Panc1 (cell line): ENCODE measurements around the gene MRPS35. TPM values are rescaled to one million over a fixed set of nuclear protein-coding genes. Genes with fewer than 3 reads are reported as not detected.

Experiments
- ATAC-seq: fragments of 200-7000 bp; cut with Tn5 transposase; 2 replicates; pipeline ENCODE4 v1.9.1; 2020; ENCODE audit warnings: mild to moderate bottlenecking, moderate library complexity
- Bru-seq: library from RNA; stranded (reverse); fragments of 400-500 nt; gene quantifications from one replicate; lab custom pipeline; 2021; lab: Mats Ljungman, UMichigan
- BruChase-seq, 2 experiments: library from RNA; stranded (reverse); fragments of 400-500 nt; gene quantifications; one replicate each; lab custom pipeline; 2021; lab: Mats Ljungman, UMichigan
- BruUV-seq: library from RNA; stranded (reverse); fragments of 400-500 nt; replicated peaks from 2 replicates; lab custom pipeline; 2021; lab: Mats Ljungman, UMichigan
- CTCF ChIA-PET: fragments of 300-600 bp; sonication (Branson Sonifier 250); formaldehyde crosslinking; loops from one replicate; lab custom pipeline; 2022; ENCODE audit warnings: antibody characterized with exemption; lab: Charles Lee
- POLR2A ChIA-PET: fragments of 300-600 bp; sonication (Branson Sonifier 250); formaldehyde crosslinking; loops from one replicate; lab custom pipeline; 2022; ENCODE audit warnings: antibody characterized with exemption; lab: Charles Lee
- DNase-seq: peaks from one replicate; pipeline ENCODE4 v3.0.0-alpha.2; 2010; ENCODE audit warnings: low read depth, low spot score
- H3K27ac ChIP-seq: 2 replicates; pipeline ENCODE4 v1.5.1; 2011; ENCODE audit warnings: mild to moderate bottlenecking, low read length, inconsistent platforms
- H3K27me3 ChIP-seq: fragments of 200-500 bp; sonication (Bioruptor generic); 2 replicates; pipeline ENCODE4 v1.6.0; 2014; ENCODE audit warnings: low read length, inconsistent platforms; ENCODE audit not compliant: control insufficient read depth, insufficient read depth
- H3K36me3 ChIP-seq: fragments of 200-500 bp; sonication (Bioruptor generic); 2 replicates; pipeline ENCODE4 v1.5.1; 2014; ENCODE audit warnings: inconsistent platforms, mild to moderate bottlenecking, low read length, moderate library complexity; ENCODE audit not compliant: control insufficient read depth, insufficient read depth
- H3K4me1 ChIP-seq: 2 replicates; pipeline ENCODE4 v1.5.1; 2011; ENCODE audit warnings: inconsistent platforms, mild to moderate bottlenecking, low read length, moderate library complexity; ENCODE audit not compliant: control insufficient read depth, insufficient read depth
- H3K4me3 ChIP-seq, 2 experiments: 2 replicates each; pipeline ENCODE4 v1.5.1; 2011 to 2012; ENCODE audit warnings: low read depth in 2 of 2, low read length in 2 of 2, mild to moderate bottlenecking in 2 of 2, inconsistent platforms in 1 of 2, moderate library complexity in 1 of 2
- H3K9me3 ChIP-seq: fragments of 200-500 bp; sonication (Bioruptor generic); 2 replicates; pipeline ENCODE4 v1.5.1; 2014; ENCODE audit warnings: low read depth, mild to moderate bottlenecking, inconsistent platforms, low read length, moderate library complexity; ENCODE audit not compliant: control insufficient read depth, insufficient read depth
- CTCF ChIP-seq: fragments of 450-650 bp; IDR thresholded peaks from 2 replicates; pipeline ENCODE4 v1.5.1; 2017; ENCODE audit warnings: mild to moderate bottlenecking
- POLR2AphosphoS5 ChIP-seq: IDR thresholded peaks from 2 replicates; pipeline ENCODE4 v1.6.1; 2012; ENCODE audit warnings: mild to moderate bottlenecking, low read depth, low read length, moderate library complexity
- SIN3A ChIP-seq: IDR thresholded peaks from 2 replicates; pipeline ENCODE4 v1.6.1; 2012; ENCODE audit warnings: low read depth, mild to moderate bottlenecking, low read length, moderate library complexity, borderline replicate concordance; ENCODE audit not compliant: insufficient read depth
- TCF7L2 ChIP-seq: IDR thresholded peaks from 2 replicates; pipeline ENCODE4 v1.6.1; 2011; ENCODE audit warnings: mild to moderate bottlenecking, low read depth, low read length, inconsistent platforms
- in situ Hi-C: cut with HindIII; loops from 2 replicates; pipeline ENCODE4 v1.10.0; 2016; ENCODE audit warnings: low sequenced_read_pairs, low pct_unique_long_range_greater_than_20kb
- intact Hi-C: fragments of 100-400 bp; cut with micrococcal nuclease; formaldehyde crosslinking; loops from one replicate; pipeline ENCODE4 v1.10.0; 2022; ENCODE audit not compliant: unreplicated experiment
- long read RNA-seq: library from polyadenylated mRNA; unstranded; transcript quantifications from one replicate; pipeline ENCODE4 v2.0.0, GENCODE V29; 2021; ENCODE audit not compliant: unreplicated experiment
- polyA plus RNA-seq: library from polyadenylated mRNA; unstranded; fragments of >200 nt; gene quantifications from one replicate; pipeline ENCODE4 v1.2.1, GENCODE V29; 2012; ENCODE audit warnings: missing spikeins; ENCODE audit not compliant: insufficient read length
- total RNA-seq: library from RNA; stranded (reverse); gene quantifications from one replicate; pipeline ENCODE4 v1.2.1, GENCODE V29; 2021; ENCODE audit not compliant: unreplicated experiment
- TF ChIP-seq, protein P1 (sequence below), 2 experiments: IDR thresholded peaks; 2 replicates each; pipeline ENCODE4 v1.6.1; 2011 to 2012; ENCODE audit warnings: low read depth in 2 of 2, control low read depth in 1 of 2, low read length in 1 of 2, mild to moderate bottlenecking in 1 of 2, moderate library complexity in 1 of 2; ENCODE audit not compliant: insufficient read depth in 1 of 2

The MRPS35 gene
- total RNA-seq (63.9 TPM), Bru-seq, nascent RNA (percentile 89 among the genes with signal in this experiment), BruChase-seq, experiment 1, labeled RNA remaining after a 2-hour chase (percentile 78 among the genes with signal in this experiment), BruChase-seq, experiment 2, labeled RNA remaining after a 6-hour chase (percentile 87 among the genes with signal in this experiment)
- polyA plus RNA-seq, result 86.4 TPM
- long read RNA-seq, transcript MRPS35-201 (8 exons, 1,888 nt), result major isoform, 165 of 186 reads
- long read RNA-seq, transcript MRPS35-203 (7 exons, 1,715 nt), result minor isoform, 6 of 186 reads
- long read RNA-seq, partial matches to known transcripts, result 6 of 186 reads
- long read RNA-seq, other reads (novel, unspliced or antisense), result 9 of 186 reads

DNA sequence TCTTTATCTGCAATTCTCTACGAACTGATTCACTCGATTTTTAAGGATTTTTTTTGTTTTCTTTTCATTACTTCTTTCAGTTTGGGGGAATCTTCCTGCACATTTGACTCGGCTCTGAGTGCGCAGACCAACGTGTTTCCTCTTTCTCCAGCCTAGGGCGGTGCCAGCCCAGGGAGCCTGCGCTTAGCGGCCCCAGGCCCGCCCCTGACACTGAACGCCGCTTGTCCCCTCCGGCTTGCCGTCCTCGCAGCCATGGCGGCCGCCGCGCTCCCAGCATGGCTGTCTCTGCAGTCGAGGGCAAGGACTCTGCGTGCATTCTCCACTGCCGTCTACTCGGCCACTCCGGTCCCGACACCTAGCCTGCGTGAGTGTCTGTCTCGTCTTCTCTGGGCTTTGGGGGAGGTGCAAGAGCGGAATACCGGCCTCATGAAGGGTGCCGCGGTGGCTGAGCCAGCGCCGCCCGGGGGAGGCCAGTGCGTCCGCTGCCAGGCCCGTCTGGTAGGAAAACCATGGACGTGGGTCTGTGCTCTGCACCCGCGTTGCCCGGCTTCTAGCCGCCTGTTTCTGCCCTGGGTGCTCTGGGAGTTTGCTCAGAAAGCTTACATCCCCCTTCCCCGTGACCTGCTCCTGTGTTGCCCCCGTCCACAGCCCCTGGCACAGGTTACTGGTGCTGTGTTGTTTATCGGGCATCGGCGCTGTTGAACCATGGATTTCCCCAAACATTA, at the start of gene MRPS35:
MRPS35 (plus strand) TSS at position 241 of the 725 bp plus-strand sequence; CDS start at position 253, 12 bp downstream.
- Histone ChIP-seq H3K27ac (peak within 1 kb of the TSS; percentile 97), H3K4me3 (peak within 1 kb of the TSS; percentile 75 to 90), H3K9me3 (no peaks in the 10 kb centered on the region), H3K27me3 (no peaks in the 10 kb centered on the region), H3K36me3 (peaks cover 2% of the 10 kb centered on the region; the same call in 1 of the 2 replicates), H3K4me1 (peaks cover 6% of the 10 kb centered on the region)
- peak; percentile 98 for ATAC-seq
- peak; percentile 83 for DNase-seq
- BruUV-seq, result no TSS peak
- TF ChIP-seq SIN3A (peak; percentile 98; the same call in 1 of the 2 replicates), CTCF (no peak), POLR2AphosphoS5 (peak; percentile 91), TCF7L2 (peak; percentile 73; the same call in 1 of the 2 replicates)
- TF ChIP-seq, protein P1, sequence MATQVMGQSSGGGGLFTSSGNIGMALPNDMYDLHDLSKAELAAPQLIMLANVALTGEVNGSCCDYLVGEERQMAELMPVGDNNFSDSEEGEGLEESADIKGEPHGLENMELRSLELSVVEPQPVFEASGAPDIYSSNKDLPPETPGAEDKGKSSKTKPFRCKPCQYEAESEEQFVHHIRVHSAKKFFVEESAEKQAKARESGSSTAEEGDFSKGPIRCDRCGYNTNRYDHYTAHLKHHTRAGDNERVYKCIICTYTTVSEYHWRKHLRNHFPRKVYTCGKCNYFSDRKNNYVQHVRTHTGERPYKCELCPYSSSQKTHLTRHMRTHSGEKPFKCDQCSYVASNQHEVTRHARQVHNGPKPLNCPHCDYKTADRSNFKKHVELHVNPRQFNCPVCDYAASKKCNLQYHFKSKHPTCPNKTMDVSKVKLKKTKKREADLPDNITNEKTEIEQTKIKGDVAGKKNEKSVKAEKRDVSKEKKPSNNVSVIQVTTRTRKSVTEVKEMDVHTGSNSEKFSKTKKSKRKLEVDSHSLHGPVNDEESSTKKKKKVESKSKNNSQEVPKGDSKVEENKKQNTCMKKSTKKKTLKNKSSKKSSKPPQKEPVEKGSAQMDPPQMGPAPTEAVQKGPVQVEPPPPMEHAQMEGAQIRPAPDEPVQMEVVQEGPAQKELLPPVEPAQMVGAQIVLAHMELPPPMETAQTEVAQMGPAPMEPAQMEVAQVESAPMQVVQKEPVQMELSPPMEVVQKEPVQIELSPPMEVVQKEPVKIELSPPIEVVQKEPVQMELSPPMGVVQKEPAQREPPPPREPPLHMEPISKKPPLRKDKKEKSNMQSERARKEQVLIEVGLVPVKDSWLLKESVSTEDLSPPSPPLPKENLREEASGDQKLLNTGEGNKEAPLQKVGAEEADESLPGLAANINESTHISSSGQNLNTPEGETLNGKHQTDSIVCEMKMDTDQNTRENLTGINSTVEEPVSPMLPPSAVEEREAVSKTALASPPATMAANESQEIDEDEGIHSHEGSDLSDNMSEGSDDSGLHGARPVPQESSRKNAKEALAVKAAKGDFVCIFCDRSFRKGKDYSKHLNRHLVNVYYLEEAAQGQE (IDR thresholded peaks at IDR 0.05; ENCODE audit: insufficient read depth in 1 of 2, low read depth in 2 of 2, low read length in 1 of 2), result peak in 1 of 2 experiments; percentile 79; a peak in 2 of 4 replicates
- intact Hi-C loops (no loop called here), in situ Hi-C loops (no loop called here)
- POLR2A ChIA-PET, result no interaction called here
- CTCF ChIA-PET, result no interaction called here

- Histone ChIP-seq H3K4me3 (no peak overlapping the region), H3K9me3 (no peaks in the 10 kb centered on the region), H3K36me3 (peaks cover 5% of the 10 kb centered on the region; the same call in 1 of the 2 replicates), H3K27me3 (no peaks in the 10 kb centered on the region), H3K27ac (no peak overlapping the region), H3K4me1 (no peaks in the 10 kb centered on the region)
- no TSS peak for BruUV-seq
- TF ChIP-seq POLR2AphosphoS5, result no peak
- TF ChIP-seq TCF7L2, result no peak
- no peak for TF ChIP-seq CTCF
- TF ChIP-seq SIN3A, result no peak
- TF ChIP-seq, protein P1 (IDR thresholded peaks at IDR 0.05; ENCODE audit: insufficient read depth in 1 of 2, low read depth in 2 of 2, low read length in 1 of 2), result no peak
- no peak for ATAC-seq
- no peak for DNase-seq
- intact Hi-C loops, result no loop called here
- in situ Hi-C loops, result no loop called here
- POLR2A ChIA-PET, result no interaction called here
- CTCF ChIA-PET, result interaction anchor here (0.6 kb wide), 1 partner anchor 239 kb away, joined by 3 read pairs; no protein-coding TSS in a partner anchor
Observed at GRCh38 chr12:27665704-27666103, 44.9 kb upstream of the MRPS35 start.
